ENCODE results near the gene PRKCA. TPM values are rescaled to one million over a fixed set of nuclear protein-coding genes. Genes with fewer than 3 reads are reported as not detected.

The PRKCA gene
- total RNA-seq, 1 experiment from 2014 or later: 22.6 TPM

GRCh38 chr17:66834426-66834918, 532.1 kb downstream of the PRKCA start:
- Histone ChIP-seq H3K27me3 (ENCODE audit: low read length) (peaks cover 43% of the 10 kb centered on the region), H3F3A (ENCODE audit: low read length, unreplicated experiment) (no peaks in the 10 kb centered on the region), H3K9me2 (replicated peaks; ENCODE audit: low read length) (no peaks in the 10 kb centered on the region), H3K27ac (ENCODE audit: low read length) (no peak overlapping the region), H4K20me1 (ENCODE audit: low read length) (no peaks in the 10 kb centered on the region), H3K9ac (ENCODE audit: low read length) (no peak overlapping the region), H3K79me2 (ENCODE audit: low read length) (no peaks in the 10 kb centered on the region), H3K9me3 (ENCODE audit: low read length) (no peaks in the 10 kb centered on the region), H3K4me1 (ENCODE audit: insufficient read depth, low read length) (no peaks in the 10 kb centered on the region), H3K36me3 (ENCODE audit: low read depth, low read length) (no peaks in the 10 kb centered on the region), H3K4me2 (ENCODE audit: low read length) (no peak overlapping the region), H3K4me3 (ENCODE audit: low read length) (no peak overlapping the region), H2AFZ (ENCODE audit: low read length) (no peak overlapping the region)
- intact Hi-C loops (cut with micrococcal nuclease): no loop called here
- no TSS peak for BruUV-seq (replicated peaks)
- ChIA-PET CTCF (no interaction called here), POLR2A (ENCODE audit: unreplicated experiment) (no interaction called here)
- DNase-seq (no peak), ATAC-seq (no peak)
- TF ChIP-seq EZH2 (IDR thresholded peaks at IDR 0.05; ENCODE audit: low read length, unreplicated experiment) (no peak), EZH2phosphoT487 (IDR thresholded peaks at IDR 0.05; ENCODE audit: borderline replicate concordance, low read length) (no peak), CTCF (conservative IDR thresholded peaks at IDR 0.05; ENCODE audit: low read depth, low read length) (no peak)

GRCh38 chr17:66834919-66835454, 532.6 kb downstream of the PRKCA start, which contains the start of gene CACNG5:
Gene CACNG5 (plus strand): TSS chr17:66835117. CDS start chr17:66877333, 42,216 bp downstream.
- no peak for DNase-seq
- BruUV-seq (replicated peaks): no TSS peak
- no peaks in the 10 kb centered on the region for H3K9me2 ChIP-seq (replicated peaks; ENCODE audit: low read length)
- no peak within 1 kb of the TSS for H3K4me2 ChIP-seq (ENCODE audit: low read length)
- no peak within 1 kb of the TSS for H3K27ac ChIP-seq (ENCODE audit: low read length)
- no peaks in the 10 kb centered on the region for H3K4me1 ChIP-seq (ENCODE audit: insufficient read depth, low read length)
- no peaks in the 10 kb centered on the region for H3K9me3 ChIP-seq (ENCODE audit: low read length)
- no peak for TF ChIP-seq EZH2phosphoT487 (IDR thresholded peaks at IDR 0.05; ENCODE audit: borderline replicate concordance, low read length)
- TF ChIP-seq CTCF (conservative IDR thresholded peaks at IDR 0.05; ENCODE audit: low read depth, low read length): no peak
- TF ChIP-seq EZH2 (IDR thresholded peaks at IDR 0.05; ENCODE audit: low read length, unreplicated experiment): no peak
- no peak within 1 kb of the TSS for H3K9ac ChIP-seq (ENCODE audit: low read length)
- POLR2A ChIA-PET (ENCODE audit: unreplicated experiment): no interaction called here
- H3K27me3 ChIP-seq (ENCODE audit: low read length): peaks cover 48% of the 10 kb centered on the region
- H3K36me3 ChIP-seq (ENCODE audit: low read depth, low read length): no peaks in the 10 kb centered on the region
- intact Hi-C loops (cut with micrococcal nuclease): no loop called here
- no peaks in the 10 kb centered on the region for H3F3A ChIP-seq (ENCODE audit: low read length, unreplicated experiment)
- ATAC-seq: no peak
- no peak within 1 kb of the TSS for H3K4me3 ChIP-seq (ENCODE audit: low read length)
- CTCF ChIA-PET: no interaction called here
- no peak within 1 kb of the TSS for H2AFZ ChIP-seq (ENCODE audit: low read length)
- H4K20me1 ChIP-seq (ENCODE audit: low read length): no peaks in the 10 kb centered on the region
- no peaks in the 10 kb centered on the region for H3K79me2 ChIP-seq (ENCODE audit: low read length)

GRCh38 chr17:66835476-66835875, 533.1 kb downstream of the PRKCA start:
- BruUV-seq (replicated peaks): no TSS peak
- TF ChIP-seq EZH2 (IDR thresholded peaks at IDR 0.05; ENCODE audit: low read length, unreplicated experiment) (no peak), CTCF (conservative IDR thresholded peaks at IDR 0.05; ENCODE audit: low read depth, low read length) (no peak), EZH2phosphoT487 (IDR thresholded peaks at IDR 0.05; ENCODE audit: borderline replicate concordance, low read length) (no peak)
- no peak overlapping the region for H2AFZ ChIP-seq (ENCODE audit: low read length)

More at GRCh38 chr17:66835476-66835875, 533.1 kb downstream of the PRKCA start:
- no peak overlapping the region for H3K27ac ChIP-seq (ENCODE audit: low read length)
- no peaks in the 10 kb centered on the region for H3K9me3 ChIP-seq (ENCODE audit: low read length)
- ChIA-PET POLR2A (ENCODE audit: unreplicated experiment) (interaction anchor here (0.6 kb wide), 1 partner anchor 107 kb away, joined by 3 read pairs; no protein-coding TSS in a partner anchor), CTCF (no interaction called here)
- no peaks in the 10 kb centered on the region for H3K9me2 ChIP-seq (replicated peaks; ENCODE audit: low read length)
- intact Hi-C loops (cut with micrococcal nuclease): no loop called here
- H4K20me1 ChIP-seq (ENCODE audit: low read length): no peaks in the 10 kb centered on the region
- no peaks in the 10 kb centered on the region for H3K4me1 ChIP-seq (ENCODE audit: insufficient read depth, low read length)
- H3K4me2 ChIP-seq (ENCODE audit: low read length): no peak overlapping the region
- H3K4me3 ChIP-seq (ENCODE audit: low read length): no peak overlapping the region
- DNase-seq: no peak
- H3F3A ChIP-seq (ENCODE audit: low read length, unreplicated experiment): no peaks in the 10 kb centered on the region
- H3K79me2 ChIP-seq (ENCODE audit: low read length): no peaks in the 10 kb centered on the region
- H3K27me3 ChIP-seq (ENCODE audit: low read length): peaks cover 53% of the 10 kb centered on the region
- H3K9ac ChIP-seq (ENCODE audit: low read length): no peak overlapping the region
- H3K36me3 ChIP-seq (ENCODE audit: low read depth, low read length): no peaks in the 10 kb centered on the region
- ATAC-seq: no peak
